GM18909 (cell line): ENCODE measurements around the gene MYLK2.

Experiments used
- ATAC-seq: cut with Tn5 transposase; IDR thresholded peaks from one replicate; pipeline ENCODE4 v1.9.1; 2021; ENCODE audit warnings: mild to moderate bottlenecking; ENCODE audit not compliant: unreplicated experiment, poor library complexity

The MYLK2 gene

GRCh38 chr20:31833931-31834521 is 14.9 kb downstream of the MYLK2 start:
- ATAC-seq = no peak

- ATAC-seq = no peak
These were observed 16.4 kb downstream of the MYLK2 start for GRCh38 chr20:31835554-31835953.

- ATAC-seq = peak; percentile 78
These were observed 17.1 kb downstream of the MYLK2 start for GRCh38 chr20:31835977-31836852.

GRCh38 chr20:31836853-31837608 is 17.9 kb downstream of the MYLK2 start:
- ATAC-seq = no peak

GRCh38 chr20:31837896-31838397 is 18.8 kb downstream of the MYLK2 start:
- ATAC-seq = no peak

- no peak for ATAC-seq
These were observed 19.6 kb downstream of the MYLK2 start for GRCh38 chr20:31838646-31839292.

- ATAC-seq = no peak
These were observed 20.8 kb downstream of the MYLK2 start for GRCh38 chr20:31839782-31840487.

- ATAC-seq = no peak
These were observed 22.0 kb downstream of the MYLK2 start for GRCh38 chr20:31840906-31841816.

GRCh38 chr20:31841928-31842327 is 22.8 kb downstream of the MYLK2 start:
- ATAC-seq = no peak

- ATAC-seq = no peak
These were observed 23.5 kb downstream of the MYLK2 start for GRCh38 chr20:31842471-31843157.

- no peak for ATAC-seq
These were observed 24.1 kb downstream of the MYLK2 start for GRCh38 chr20:31843288-31843687.

- ATAC-seq = no peak
These were observed 24.7 kb downstream of the MYLK2 start for GRCh38 chr20:31843881-31844280.

GRCh38 chr20:31844737-31845299 is 25.7 kb downstream of the MYLK2 start:
- ATAC-seq = no peak

GRCh38 chr20:31845300-31845863 is 26.2 kb downstream of the MYLK2 start, which contains the start of gene FOXS1:
TSS of gene FOXS1 (minus strand) at chr20:31845604. CDS start at chr20:31845542, 62 bp downstream.
- no peak for ATAC-seq

GRCh38 chr20:31846793-31847138 is 27.6 kb downstream of the MYLK2 start:
- no peak for ATAC-seq

- no peak for ATAC-seq
These were observed 29.2 kb downstream of the MYLK2 start for GRCh38 chr20:31848088-31848999.
